ENCODE results near the gene ACTR2.
"Not testable (repeated sequence)": the region's sequence is repeated elsewhere in the genome, so short reads cannot be mapped to it uniquely, and the experiment has no call there.

Gene ACTR2

GRCh38 chr2:65313126-65313953 lies 85.7 kb downstream of the ACTR2 start:
- no peak for DNase-seq (ENCODE audit: low spot score)

DNA sequence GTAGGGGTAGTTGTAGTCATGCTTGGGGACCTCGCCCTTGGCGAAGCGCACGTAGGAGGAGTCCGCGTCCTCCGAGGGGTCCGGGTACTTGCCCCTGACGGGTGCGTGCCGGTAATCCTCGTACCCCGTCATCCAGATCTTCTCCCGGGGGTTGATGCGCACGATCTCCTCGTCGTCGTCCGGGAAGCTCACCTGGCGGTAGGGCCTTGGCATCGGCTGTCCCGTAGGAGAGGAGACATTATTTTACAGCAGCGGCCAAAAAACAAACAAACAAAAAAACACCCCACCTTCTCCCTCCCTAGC lies 86.3 kb downstream of the ACTR2 start:
- no peak for DNase-seq (ENCODE audit: low spot score)

GRCh38 chr2:65314801-65315441 lies 87.3 kb downstream of the ACTR2 start:
- DNase-seq (ENCODE audit: low spot score), result no peak

DNA sequence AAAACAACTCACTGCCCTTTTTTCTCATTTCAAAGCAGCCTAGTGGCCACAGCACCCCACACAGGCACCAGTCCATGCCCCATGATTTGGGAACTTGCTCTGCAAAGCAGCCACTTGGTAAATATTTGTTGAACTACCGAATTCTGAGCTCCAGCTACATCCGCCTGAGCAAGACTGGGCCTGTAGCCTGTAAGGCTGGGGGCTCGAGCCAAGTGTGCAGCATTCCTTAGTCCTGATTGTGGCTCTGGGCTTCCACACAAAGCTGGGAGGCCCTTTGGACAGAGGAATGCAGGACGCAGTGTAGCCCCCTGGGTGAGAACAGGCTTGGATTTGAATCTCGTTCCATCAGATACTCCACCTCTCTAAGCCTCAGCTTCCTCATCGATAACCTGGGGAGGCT lies 88.4 kb downstream of the ACTR2 start:
- no peak for DNase-seq (ENCODE audit: low spot score)

DNA sequence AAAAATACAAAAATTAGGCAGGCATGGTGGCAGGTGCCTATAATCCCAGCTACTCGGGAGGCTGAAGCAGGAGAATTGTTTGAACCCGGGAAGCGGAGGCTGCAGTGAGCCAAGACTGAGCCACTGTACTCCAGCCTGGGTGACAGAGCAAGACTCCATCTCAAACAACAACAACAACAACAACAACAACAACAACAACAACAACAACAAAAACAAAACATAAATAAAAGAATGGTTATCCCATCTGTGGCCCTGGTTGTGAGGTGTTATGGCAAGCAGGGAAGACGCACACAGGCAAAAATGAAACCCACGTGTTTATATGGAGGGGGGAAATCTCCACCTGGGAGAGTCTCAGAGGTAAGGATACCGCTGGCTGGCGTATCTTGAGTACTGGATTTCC lies 89.7 kb downstream of the ACTR2 start:
- not testable (repeated sequence) for DNase-seq (ENCODE audit: low spot score)

DNA sequence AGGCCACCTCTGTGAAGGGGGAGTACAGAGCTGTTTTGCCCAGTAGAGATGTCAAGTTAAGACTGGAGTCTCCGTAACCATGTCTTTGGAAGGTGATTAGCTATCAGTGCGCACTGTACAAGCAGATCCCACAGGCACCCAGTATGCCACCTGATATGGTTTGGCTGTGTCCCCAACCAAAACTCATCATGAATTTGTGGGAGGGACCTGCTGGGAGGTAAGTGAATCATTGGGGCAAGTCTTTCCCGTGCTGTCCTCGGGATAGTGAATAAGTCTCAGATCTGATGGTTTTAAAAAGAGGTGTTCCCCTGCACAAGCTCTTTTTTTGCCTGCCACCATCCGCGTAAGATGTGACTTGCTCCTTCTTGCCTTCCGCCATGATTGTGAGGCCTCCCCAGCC lies 90.2 kb downstream of the ACTR2 start:
- no peak for DNase-seq (ENCODE audit: low spot score)

DNA sequence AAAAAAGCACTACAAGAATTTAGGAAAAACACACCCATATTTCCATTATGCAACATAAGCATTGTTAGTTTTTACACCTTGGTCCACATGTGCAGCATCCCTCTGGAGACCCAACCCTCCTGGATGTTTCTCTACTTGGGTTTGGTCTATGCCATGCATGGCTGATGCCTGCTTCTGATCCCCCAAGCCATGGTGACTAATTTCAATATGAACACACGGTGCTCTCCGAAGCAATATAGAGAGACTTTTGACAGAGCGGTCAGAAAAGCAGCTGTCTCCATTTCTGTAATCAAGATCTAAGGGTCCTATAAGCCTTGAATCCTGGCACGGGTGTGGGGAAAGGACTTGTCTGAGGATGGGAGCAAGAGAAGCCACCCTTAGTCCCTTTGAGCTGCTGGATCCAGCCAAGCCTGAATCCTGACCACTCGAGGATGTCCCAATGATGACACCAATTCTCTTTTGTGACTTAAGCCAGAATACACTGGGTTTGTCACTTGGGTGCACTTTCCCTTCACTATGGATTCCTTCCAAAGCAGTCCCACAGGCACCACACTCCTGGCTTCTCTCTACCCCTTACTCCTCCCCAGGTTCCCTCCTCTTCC lies 91.5 kb downstream of the ACTR2 start:
- no peak for DNase-seq (ENCODE audit: low spot score)

GRCh38 chr2:65319674-65320041 lies 92.0 kb downstream of the ACTR2 start:
- DNase-seq (ENCODE audit: low spot score), result no peak

DNA sequence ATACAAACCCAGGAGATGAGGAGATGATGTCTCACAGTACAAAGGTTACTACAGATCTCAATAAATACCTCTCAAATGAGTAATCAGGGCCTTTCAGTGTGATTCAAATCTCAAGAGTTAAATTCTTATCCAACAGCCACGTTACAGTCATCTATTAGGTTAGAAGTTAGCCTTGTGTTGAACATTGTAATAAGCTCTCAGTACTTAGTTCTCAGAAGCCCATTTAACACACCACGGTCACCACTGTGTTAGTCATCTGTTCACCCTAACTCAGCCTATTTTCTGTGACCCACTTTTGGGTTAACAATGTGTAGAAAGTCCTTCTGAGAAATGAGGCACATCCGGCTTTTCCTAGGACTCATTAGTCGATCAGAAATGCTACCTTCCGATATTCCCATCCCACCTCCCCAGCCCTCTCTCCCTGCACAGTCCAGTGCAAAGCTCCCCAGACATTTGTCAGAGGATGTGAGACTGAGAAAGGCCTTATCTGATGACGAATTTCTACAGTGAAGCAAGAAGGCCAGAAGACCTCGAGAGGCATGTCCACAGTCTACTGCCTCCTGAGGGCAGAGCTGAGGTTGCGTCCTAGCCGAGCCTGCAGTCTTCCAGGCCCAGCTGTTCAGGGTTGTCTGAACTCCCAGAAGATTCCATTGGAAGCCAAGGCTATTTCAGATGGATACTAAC lies 92.6 kb downstream of the ACTR2 start:
- DNase-seq (ENCODE audit: low spot score), result peak; percentile 51

All from CD4-positive, alpha-beta T cell treated with Interleukin-2 at 100 ng/mL for 4 hours (primary cell).